GM13977 (cell line): Measurements from ENCODE around the gene SPATS2L.

Source experiments
- DNase-seq: peaks from one replicate; pipeline ENCODE4 v3.0.0; 2012; ENCODE audit warnings: low spot score
- CTCF ChIP-seq: IDR thresholded peaks from 2 replicates; pipeline ENCODE4 v1.5.1; 2012; ENCODE audit warnings: mild to moderate bottlenecking, control low read depth; ENCODE audit not compliant: insufficient read depth; ENCODE audit errors: extremely low read depth, missing control alignments
- in situ Hi-C: fragments of 300-500 bp; cut with MboI; formaldehyde crosslinking; loops from one replicate; pipeline ENCODE4 v1.12.0; 2022; ENCODE audit warnings: low sequenced_read_pairs, low pct_unique_long_range_greater_than_20kb, mixed read lengths, inconsistent platforms; ENCODE audit not compliant: unreplicated experiment

Gene SPATS2L

GRCh38 chr2:200317975-200318374 is 11.5 kb downstream of the SPATS2L start:
- in situ Hi-C loops: no loop called here
- no peak for DNase-seq
- no peak for TF ChIP-seq CTCF

GRCh38 chr2:200318940-200319435 is 12.5 kb downstream of the SPATS2L start:
- TF ChIP-seq CTCF: no peak
- in situ Hi-C loops: no loop called here

GRCh38 chr2:200319548-200320337 is 13.2 kb downstream of the SPATS2L start:
- in situ Hi-C loops: no loop called here
- DNase-seq: no peak
- TF ChIP-seq CTCF: no peak

More at GRCh38 chr2:200318940-200319435, 12.5 kb downstream of the SPATS2L start:
- no peak for DNase-seq

GRCh38 chr2:200320344-200320743 is 13.9 kb downstream of the SPATS2L start:
- no peak for TF ChIP-seq CTCF
- in situ Hi-C loops: no loop called here
- no peak for DNase-seq

DNA sequence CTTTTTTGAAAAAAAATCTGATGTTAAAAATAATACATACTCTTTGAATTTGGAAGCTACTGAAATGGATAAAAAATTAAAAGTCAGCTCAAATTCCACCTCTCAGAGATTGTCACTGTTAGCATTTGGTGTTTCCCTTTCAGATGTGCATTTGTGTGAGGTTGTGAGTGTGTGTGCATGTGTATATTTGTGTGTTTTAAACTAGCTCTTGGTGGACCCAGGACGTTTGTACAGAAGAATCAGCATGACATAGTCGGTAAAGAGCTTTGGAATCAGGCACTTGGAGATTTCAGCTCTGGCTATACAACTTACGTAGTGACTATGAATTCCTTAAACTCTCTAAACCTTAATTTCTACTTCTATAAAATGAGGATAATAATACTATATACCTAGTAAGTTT is 14.5 kb downstream of the SPATS2L start:
- TF ChIP-seq CTCF: no peak
- no peak for DNase-seq
- in situ Hi-C loops: no loop called here

DNA sequence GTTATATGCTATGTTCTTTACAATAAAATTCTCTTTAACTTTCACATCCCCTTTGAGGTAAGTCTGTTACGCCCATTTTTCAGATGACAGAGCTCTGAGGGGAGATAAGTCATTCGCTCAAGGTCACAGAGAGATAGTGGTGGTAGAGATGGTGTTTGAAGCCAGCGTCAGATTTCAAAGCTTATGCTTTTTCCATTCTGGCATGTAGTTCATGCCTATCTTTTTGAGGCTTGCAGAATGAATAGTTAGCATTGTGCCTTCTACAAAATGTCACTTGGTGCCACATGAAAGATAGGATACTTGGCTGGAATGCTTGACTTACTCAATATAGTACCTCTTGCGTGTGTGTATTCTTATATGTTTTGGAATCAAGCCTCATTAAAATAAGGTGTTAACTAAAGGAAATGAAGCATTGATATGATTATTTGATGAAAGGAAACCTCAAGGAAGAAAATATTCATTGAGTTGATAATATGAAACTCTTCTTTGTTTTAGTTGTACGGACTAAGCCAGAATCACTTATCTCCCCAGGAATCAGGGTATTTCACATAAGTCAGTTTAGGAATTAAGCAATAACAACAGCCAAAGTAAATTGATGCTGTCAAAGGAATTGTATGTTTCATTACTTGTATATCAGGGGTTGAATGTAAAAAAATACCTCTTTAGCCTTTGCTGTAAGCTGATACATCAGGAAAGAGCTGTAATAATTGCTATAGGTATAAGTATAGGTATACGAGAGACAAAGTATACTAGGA is 15.5 kb downstream of the SPATS2L start:
- DNase-seq: no peak
- no peak for TF ChIP-seq CTCF
- in situ Hi-C loops: no loop called here
